GM21515 (cell line): ENCODE data around the gene PTPRN.
"Not testable (repeated sequence)": the region's sequence is repeated elsewhere in the genome, so short reads cannot be mapped to it uniquely, and the experiment has no call there.

Experiments used
- ATAC-seq: cut with Tn5 transposase; IDR thresholded peaks from one replicate; pipeline ENCODE4 v1.9.1; 2021; ENCODE audit not compliant: unreplicated experiment

PTPRN gene

DNA sequence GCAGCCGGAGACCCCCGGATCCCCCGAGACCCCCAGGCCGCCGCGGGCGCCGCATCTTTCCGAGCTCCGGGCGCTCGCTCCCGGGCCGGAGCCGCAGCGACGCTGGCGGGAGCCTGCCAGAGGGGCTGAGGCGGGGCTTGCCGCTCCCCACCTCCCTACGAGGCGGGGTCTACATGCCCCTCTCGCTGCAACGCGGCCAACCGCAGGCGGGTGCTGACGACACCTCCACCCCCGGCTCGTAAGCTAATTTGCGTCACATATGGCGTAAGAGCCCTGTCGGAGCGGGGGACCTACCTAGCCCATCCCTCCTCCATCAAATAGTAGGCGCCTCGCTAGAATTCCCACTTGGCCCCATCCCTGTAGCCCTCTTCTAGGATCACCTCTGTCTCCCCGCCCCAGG, at the start of gene PTPRN:
Gene PTPRN (minus strand): TSS at position 124 of the 400 bp plus-strand sequence. CDS start 69 bp downstream, at position 55.
- no peak for ATAC-seq

DNA sequence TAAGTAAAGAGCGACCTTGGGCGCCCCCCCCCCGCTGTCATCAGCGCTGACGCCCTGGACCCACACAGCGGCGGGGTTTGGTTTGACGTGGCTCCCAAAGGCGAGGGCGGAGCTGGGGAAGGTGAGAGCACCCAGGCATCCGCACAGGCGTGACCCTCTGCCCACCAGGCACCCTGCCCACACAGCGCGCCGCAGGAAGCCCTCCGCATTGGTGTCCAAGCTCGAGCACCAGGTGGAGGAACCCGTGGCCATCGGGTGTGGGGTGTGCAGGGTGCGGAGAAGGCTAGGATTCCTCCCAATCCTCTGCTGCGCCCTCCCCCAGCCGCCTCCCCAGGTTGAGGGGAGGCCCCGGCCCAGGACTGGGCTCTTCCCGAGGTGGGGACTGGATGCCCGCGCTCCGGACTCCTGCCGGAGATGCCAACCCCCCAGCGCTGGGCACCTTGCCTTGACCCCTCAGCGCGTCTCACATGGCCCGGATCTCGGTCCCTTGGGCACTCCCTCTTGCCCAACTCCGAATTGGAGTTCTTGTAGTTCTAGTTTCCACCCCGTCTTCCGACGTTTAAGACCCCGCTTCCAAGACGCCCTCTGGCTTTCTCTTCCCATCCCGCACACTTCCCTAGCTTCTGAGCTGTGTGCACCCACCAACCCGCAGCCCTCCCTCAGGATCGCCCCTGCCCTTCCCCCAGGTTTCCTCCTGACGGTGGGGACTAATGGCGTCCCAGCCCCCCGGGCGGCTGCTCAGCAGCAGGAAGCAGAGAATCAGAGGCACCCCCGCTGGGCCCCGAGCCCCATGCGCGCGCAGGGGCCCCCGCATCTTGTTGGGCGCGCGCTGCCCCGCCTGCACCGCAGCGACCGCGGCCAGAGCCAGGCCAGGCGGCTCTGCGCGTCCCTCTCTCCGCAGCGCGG, 49.2 kb upstream of the PTPRN start:
- no peak for ATAC-seq

DNA sequence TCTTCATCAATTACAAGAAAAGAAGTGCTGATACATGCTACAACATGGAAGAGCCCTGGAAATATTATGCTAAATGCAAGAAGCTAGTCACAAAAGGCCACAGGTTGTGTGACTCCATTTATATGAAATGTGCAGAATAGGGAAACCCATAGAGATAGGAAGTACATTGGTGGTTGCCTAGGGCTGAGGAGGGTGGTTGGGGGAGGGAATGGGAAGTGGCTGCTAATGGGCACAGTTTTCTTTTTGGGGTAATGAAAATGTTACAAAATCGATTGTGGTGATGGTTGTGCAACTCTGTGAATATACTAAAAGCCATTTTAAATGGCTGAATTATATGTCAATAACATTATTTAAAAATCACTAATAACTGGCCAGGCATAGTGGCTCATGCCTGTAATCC, 47.6 kb upstream of the PTPRN start:
- ATAC-seq: no peak

DNA sequence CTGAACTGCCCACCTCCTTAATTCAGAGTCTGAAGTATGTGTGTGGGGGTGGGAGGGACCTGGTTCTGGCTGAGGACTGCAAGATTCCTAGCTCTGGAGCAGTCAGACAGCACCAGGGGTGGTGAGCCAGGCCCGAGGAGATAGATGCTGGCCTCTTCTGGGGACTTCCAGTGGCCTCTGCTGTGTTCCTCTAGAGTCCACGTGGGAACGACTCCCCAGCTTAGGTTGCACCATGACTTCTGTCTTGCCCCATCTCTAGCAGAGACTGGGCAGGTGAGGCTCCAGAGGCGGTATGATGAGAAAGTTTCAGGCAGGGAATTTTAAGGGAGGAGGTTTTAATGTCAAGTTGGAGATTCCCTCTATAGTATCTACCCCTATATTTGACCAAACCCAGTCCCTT, 45.4 kb upstream of the PTPRN start:
- no peak for ATAC-seq

DNA sequence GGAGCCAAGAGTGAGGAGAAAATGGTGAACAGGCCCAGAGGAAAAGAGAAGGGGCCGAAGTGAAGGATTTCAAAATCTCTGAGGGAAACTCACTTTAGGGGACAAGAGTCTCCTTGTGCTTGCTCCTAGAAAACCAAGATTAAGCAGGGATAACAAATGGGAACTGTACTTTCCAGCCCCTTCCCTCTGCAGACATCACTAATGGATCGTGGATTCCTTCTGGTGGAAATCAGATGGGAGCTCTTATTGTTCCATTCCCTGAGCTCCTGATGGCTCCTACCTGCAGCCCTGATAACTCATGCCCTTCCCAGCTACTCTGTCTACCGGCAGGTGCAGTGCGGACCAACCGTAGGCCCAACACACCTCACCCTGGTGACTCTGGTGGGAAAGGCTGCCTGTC, 43.9 kb upstream of the PTPRN start:
- ATAC-seq: no peak

DNA sequence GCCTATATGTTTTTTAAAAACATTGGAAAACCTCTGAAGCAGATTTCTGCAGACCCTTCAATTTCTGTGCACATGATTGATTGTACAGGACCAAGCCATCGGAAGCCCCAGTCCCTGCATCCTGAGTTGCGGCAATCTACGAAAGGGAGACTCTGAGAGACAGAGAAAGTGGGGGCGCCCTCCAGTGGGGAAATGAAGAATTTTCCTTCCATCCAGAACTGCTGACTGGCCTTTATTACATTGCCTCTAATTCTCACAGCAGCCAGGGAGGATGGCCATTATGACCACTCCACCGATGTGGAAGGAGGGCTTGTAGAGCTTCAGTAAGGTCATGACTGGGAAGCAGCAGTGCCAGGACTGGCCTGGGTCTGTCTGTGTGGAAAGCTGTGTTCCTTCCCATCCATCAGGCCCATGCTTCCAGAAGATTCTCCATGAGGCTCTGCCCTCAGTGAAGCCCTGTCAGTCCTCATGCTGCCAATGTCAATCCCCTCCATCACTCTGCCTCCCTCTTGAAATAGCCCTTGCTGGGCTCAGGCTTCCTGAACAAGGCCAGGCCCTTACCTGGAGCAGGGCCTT, 43.3 kb upstream of the PTPRN start:
- no peak for ATAC-seq

DNA sequence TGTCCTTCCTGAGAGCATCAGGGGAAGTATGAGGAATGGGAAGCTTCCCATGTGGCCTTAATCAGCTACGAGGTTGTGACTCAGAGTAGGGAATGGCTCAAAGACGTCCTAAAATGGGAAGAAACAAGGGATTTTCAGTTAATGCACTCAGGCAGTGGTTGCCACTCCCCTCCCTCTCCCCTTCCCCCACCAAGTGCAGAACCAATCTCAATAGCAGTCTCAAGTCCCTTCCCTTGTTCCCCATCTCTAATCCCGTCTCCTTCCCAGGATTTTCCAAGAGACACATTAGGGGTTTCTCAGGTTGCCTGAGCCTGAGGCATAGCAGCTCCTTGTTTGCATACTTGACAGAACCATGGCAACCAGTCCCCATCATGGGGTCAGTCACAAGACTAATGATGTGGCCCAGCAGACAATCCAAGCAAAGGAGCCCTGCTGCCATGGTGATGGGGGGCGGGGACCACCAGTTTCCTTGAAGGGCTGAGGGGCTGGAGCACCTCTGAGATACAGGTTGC, 41.6 kb upstream of the PTPRN start:
- no peak for ATAC-seq

DNA sequence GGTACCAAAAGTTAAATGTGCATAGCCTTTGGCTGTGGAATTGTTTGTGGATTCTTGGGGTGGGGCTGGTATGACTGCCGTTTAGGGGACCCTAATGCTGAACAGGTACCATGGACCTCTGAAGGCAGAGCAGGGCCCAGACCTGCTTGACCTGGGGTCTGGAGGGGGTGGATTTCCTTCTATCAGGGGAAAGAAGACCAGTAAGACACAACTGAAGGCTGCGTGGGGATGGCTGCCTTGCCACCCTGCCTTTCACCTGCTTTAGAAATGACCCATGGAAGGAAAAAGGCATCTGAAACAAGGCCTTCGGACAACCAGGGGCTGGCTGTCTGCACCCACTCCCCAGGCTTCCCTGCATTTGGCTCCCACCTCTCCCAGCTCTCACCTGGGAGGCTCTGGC, 41.0 kb upstream of the PTPRN start:
- no peak for ATAC-seq

DNA sequence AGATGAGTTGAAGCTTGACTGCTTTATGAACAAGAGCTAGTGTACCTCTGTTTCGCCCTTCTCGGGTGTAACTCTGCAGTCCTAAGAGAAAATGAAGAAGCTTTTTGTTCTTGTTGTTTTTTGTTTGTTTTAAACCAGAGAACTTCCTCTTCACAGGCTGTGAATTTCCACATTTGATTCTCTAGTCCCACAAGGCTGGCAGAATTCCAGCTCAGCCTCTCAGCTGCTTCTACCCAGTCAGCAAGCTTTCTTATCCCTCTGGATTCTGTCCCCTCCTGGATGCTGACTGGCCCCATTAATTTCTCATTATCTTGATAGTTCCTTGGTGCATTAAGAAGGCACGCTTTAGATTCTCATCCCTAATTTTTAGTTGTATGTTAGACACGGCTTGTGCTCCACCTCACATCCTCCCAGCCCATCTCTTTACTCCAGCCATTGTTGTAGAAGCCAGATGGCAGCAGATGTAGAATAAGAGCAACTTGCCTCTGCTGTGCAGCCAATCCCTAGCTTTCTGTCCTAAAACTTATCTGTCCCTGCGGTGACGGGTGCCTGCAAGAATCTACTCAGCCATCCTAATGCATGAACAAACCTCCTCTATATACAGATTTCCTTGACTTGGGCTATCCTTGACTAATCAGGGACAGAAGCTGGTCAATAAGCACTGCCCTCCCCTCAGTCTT, 35.7 kb upstream of the PTPRN start:
- ATAC-seq: no peak

DNA sequence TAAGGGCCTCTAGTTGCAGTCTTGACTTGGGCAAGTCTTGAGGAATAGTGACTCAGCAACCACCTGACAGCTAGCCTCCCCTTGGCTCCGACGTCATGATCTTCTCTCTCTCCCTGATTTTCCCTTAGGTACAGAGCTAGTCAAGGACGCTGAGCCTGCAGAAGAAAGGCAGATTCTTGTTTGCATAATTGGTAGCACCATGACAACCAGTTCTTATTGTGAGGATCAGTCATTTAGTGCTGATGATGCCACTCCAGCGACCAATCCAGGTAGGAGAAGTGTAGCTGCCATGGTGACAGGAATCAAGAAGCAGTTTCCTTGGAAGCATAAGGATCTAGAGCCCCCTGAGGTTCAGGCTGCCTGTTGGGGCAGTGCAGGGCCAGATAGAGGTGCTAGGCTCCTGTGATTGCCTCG, 26.2 kb upstream of the PTPRN start:
- ATAC-seq: no peak

DNA sequence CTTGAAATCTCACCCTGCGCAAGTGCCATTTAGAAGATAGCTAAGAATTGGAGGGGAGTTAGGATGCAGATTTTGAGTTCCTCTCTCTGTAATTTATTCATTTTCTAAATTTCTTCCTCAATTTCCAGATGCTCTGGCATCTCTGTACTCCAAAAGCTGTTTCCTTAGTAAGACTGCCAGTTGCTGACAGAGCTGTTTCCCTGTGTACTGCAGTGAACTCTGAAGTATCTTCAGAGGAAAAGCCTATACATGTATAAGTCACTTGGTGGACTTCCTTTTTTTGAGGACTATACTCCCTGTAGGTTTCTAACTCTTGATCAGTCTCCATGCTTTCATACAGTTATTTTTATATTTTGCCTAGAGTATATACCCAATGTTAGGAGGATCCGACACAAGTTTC, 24.9 kb upstream of the PTPRN start:
- ATAC-seq: no peak

DNA sequence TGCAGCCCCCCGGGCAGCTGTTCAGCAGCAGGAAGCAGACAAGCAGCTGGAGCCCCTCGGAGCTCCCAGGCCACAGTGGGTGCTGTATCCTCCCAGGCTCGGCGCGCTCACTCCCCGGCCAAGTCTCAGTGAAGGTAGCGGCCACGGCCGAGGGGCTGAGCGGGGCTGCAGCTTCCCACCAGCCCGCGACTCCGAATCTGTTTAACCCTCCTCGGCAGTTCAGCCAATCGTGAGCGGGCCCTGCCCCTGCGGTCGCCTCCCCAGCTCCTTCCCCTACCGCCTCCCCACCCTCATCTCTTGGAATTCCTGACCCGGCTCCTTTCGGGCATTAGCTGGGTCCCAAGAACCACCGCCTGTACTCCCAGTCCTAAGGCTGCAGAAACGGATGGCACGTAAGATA, 23.3 kb upstream of the PTPRN start, which contains the start of gene RESP18:
Gene RESP18 (minus strand): TSS at position 203 of the 400 bp plus-strand sequence.
- ATAC-seq: no peak

DNA sequence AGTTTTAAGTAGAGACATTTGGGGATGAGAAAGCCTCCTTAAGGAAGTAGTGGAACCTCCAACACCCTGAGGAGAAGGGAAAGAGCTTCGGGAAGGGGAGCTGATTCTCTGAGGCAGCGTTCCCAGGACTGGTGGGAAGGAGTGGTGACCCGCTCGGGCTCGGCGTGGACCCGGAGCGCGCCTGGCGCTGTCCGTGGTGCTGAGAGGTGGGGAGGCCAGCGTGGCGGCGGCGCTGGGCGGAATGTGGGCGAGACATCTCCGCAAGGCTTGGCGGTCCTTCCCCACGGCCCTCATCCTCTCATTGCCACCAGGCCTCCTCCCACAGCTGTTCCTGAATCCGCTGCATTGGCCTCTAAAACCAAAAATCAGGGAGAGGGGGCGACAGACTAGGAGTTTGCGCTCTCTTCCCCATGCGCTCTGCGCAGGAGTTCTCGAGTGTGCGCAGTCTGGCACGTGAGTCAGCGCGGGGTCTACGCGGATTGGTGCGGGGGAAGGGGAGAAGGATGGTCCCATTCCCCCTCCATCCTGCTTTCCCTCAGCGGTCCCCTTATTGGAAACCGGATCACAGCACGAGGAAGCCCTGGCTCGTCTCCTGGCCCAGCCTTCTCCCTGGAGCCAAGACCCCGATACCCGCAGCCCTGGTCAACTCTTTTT, 22.5 kb upstream of the PTPRN start:
- no peak for ATAC-seq

DNA sequence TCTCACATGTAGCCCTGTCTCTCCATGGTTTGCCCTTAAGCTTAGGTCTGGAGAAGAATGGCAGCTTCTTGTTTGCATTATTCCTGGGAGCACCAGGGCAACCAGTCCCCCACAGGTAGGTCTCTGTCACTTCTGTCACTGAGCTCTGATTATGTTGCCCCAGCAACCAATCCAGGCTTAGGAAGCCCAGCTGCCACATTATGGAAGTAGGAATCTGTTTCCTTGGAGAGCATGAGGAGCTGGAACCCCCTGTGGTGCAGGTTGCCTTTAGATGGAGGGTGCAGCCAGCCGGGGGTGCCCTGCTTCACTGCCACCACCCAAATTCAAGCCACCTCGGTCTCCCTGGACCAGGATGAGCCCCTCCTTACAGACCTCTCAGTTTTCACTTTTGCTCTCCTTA, 18.5 kb upstream of the PTPRN start:
- no peak for ATAC-seq

DNA sequence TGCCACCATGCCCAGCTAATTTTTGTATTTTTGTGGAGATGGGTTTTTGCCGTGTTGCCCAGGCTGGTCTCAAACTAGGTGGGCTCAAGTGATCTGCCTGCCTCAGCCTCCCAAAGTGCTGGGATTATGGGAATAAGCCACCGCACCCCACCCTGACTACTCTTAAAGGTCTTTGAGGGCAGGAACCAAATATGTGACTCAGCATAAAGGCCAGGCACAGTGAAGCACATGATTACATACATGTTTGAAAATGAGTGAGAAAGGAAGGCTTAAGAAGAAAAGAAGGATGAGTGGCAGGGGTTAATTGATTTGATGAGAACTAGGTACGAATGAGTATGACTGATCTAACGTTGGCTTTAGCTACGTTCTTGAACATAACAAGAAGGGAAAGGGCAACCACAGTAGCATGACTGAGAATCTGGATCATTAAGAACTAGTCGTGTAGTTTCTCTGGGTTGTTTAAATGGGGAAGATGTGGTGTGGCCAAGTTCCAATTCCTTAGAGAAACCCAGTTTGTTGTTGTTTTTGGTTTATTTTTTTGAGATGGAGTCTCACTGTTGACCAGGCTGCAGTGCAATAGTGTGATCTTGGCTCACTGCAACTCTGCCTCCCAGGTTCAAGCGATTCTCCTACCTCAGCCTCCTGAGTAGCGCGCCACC, 16.6 kb upstream of the PTPRN start:
- no peak for ATAC-seq

DNA sequence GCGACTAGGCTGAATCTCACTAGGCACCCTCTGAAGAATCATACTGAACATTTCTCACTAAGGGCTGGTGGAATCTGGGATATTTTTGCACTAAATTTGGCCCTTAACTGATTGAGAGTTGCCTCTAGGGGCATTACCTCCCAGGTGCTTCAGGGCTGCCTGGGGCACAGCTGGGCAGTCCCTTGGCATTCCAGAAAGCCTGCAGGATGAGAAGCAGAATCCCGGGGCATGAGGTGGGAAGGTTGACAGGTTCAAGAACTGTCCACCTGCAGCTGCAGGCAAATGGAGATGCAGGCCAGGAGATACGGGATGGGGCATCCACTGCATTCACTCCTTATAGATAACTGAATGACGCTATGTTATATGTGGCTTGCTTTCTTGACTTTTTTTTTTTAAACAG, 15.9 kb upstream of the PTPRN start:
- no peak for ATAC-seq

DNA sequence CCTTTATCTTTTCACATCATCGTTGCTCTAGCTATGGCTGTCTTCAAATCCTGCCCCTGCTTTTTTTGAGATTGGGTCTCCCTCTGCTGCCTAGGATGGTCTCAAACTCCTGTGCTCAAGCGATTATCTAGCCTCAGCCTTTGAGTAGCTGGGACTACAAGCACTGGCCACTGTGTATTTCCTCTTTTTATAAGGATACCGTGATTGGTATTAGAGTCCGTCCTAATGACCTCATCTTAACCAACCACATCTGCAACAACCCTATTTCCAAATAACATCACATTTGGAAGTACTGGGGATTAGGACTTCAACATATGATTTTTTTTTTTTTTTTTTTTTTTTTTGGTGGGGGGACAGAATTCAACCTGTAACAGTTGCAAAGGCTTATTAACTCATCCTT, 14.2 kb upstream of the PTPRN start:
- no peak for ATAC-seq

DNA sequence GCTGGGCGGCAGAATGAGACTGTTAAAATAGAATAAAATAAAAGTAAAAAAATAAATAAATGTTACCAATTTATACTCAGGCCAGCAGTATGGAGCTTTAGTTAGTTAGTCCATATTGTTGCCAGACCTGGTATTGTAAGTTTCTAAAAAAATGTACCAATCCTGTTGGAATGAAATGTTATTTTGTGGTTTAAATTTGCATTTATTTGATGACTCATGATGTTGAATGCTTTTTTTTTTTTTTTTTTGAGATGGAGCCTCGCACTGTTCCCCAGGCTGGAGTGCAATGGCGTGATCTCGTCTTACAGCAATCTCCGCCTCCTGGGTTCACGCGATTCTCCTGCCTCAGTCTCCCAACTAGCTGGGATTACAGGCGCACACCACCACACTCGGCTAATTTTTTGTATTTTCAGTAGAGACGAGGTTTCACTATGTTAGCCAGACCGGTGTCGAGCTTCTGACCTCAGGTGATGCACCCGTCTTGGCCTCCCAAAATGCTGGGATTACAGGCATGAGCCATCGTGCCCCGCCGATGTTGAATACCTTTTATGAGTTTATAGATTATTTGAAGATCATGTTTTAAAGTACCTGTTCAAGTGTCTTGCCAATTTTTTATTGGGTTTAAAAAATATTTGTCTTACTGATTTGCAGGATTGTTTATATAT, 5.7 kb upstream of the PTPRN start:
- no peak for ATAC-seq

DNA sequence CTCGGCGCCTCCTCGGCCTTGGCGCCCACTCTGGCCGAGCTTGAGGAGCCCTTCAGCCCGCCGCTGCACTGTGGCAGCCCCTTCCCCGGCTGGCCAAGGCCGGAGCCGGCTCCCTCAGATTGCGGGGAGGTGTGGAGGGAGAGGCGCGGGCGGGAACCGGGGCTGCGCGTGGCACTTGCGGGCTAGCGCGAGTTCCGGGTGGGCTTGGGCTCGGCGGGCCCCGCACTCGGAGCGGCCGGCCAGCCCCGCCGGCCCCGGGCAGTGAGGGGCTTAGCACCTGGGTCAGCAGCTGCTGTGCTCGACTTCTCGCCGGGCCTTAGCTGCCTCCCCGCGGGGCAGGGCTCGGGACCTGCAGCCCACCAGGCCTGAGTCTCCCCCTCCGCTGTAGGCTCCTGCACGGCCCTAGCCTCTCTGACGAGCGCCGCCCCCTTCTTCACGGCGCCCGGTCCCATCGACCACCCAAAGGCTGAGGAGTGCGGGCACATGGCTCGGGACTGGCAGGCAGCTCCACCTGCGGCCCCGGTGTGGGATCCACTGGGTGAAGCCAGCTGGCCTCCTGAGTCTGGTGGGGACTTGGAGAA, 3.6 kb upstream of the PTPRN start:
- not testable (repeated sequence) for ATAC-seq
